NCI-H1092 (cell line): ENCODE measurements around the gene CHMP6.
A peak's percentile ranks its signal among the peaks of the same experiment; 100 is the strongest.
"Not testable (repeated sequence)": the region's sequence is repeated elsewhere in the genome, so short reads cannot be mapped to it uniquely, and the experiment has no call there.

ENCODE experiments used
- DNase-seq: peaks from one replicate; lab custom pipeline; 2025; lab: John Stamatoyannopoulos, UW

CHMP6 gene

DNA sequence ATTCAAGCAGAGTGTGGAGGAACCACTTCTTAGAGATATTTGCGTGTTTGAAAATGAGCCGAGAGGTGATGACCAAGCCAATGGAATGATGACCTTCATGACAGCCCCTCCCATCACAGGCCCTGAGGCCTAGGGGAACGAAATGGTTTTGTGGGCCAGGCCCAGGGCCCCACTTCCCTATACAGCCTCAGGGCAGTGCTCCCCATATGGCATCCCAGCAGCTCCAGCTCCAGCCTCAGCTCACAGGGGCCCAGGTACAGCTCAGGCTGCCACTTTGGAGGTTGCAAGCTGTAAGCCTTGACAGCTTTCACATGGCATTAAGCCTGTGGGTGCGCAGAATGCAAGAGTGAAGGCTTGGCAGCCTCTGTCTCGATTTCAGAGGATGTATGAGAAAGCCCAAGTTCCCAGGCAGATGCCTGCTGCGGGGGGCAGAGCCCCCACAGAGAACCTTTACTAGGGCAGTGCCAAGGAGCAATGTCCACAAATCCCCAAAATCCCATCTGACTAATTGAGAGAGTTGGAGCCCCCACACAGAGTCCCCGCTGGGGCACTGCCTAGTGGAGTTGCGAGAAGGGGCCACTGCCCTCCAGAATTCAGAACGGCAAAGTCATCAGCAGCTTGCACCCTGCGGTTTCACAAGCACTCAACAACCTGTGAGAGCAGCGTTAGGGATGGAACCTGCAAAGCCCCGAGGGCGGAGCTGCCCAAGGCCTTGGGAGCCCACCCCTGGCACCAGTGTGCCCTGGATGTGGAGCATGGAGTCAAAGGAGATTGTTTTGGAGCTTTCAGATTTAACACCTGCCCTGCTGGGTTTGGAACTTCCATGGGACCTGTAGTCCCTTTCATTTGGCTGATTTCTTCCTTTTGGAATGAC lies 21.2 kb downstream of the CHMP6 start:
- DNase-seq: no peak

DNA sequence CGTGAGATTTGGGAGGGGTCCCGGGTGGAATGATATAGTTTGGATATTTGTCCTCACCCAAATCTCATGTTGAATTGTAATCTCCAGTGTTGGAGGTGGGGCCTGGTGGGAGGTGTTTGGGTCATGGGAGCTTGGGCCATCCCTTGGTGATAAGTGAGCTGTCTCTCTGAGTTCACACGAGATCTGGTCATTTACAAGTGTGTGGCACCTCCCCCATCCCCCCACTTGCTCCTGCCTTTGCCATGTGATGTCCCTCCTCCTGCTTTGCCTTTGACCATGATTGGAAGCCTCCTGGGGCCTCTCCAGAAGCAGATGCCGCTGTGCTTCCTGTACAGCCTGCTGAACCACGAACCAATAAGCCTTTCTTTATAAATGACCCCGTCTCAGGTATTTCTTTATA lies 22.0 kb downstream of the CHMP6 start:
- no peak for DNase-seq

DNA sequence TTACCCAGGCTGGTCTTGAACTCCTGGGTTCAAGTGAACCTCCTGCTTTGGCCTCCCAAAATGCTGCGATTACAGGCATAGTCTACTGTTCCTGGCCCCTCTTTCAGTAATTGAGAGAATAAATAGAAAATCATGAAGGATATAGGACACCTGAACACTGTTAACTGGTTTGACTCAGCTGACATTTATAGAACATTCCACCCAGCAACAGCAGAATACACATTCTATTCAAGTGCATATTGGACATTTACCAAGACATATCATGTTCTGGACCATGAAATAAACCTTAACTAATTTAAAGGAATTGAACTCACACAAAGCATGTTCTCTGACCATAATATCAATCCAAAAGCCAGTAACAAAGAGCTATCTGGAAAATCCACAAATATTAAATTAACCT lies 23.5 kb downstream of the CHMP6 start:
- DNase-seq: no peak

DNA sequence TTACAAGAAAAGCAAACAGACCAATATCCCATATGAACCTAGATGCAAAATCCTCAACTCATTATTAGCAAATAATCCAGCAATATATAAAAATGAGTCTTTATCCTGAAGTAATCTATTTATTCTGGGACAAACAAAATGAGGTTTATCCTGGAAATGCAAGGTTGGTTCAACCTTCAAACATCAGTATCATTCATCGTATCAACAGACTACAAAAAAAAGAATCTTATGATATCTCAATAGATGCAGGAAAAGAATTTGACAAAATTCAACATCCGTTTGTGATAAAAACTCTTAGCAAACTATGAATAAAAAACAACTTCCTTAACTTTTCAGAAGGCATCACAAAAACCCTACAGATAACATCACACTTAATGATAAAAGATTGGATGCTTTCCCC lies 24.9 kb downstream of the CHMP6 start:
- DNase-seq: no peak

DNA sequence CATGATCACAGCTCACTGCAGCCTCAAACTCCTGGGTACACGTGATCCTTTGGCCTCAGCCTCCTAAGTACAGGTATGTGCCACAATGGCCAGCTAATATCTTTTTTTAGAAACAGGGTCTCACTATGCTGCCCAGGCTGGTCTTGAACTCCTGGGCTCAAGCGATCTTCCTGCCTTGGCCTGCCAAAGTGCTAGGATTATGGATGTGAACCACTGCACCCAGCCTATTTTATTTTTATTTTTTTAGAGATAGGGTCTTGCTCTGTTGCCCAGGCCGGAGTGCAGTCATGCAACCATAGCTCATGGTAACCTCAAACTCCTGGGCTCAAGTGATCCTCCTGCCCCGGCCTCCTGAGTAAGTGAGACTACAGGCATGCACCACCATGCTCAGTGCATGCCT lies 25.7 kb downstream of the CHMP6 start:
- DNase-seq: not testable (repeated sequence)

DNA sequence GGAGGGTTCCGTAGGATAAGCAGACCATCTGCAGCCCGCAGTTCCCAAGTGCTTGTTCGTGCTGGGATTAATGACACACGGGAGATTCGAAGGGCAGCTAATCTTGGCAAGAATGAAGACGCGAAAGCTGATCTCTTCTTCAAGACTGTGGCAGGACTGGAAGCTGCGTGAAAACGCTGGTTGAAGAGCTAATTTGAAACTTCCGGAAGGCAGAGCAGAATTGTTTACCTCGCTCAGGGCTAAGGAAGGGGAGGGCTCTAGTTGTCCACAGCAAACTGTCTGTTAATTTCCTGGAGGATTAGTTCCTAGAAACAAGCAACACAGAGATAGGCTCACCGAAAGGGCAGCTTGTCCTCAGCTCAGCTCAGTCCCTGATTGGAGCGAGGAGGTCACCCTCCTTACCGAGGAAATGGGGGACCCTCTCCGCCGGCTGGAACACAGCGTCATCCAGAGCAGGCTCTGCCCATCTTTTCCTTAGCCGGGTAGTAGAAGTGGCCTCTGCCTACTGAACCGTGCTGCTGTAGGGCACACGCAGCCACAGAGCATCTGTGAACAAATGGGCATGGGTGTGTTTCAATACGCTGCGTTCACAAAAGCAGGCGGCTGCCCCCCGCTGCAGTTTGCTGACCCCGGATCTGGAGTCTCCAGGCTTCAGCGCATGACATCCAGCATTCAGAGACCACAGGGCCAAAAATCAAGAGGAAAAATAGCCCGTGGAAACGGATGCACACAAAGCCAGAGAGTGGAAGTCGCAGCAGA lies 26.6 kb downstream of the CHMP6 start:
- peak; percentile 66 for DNase-seq

DNA sequence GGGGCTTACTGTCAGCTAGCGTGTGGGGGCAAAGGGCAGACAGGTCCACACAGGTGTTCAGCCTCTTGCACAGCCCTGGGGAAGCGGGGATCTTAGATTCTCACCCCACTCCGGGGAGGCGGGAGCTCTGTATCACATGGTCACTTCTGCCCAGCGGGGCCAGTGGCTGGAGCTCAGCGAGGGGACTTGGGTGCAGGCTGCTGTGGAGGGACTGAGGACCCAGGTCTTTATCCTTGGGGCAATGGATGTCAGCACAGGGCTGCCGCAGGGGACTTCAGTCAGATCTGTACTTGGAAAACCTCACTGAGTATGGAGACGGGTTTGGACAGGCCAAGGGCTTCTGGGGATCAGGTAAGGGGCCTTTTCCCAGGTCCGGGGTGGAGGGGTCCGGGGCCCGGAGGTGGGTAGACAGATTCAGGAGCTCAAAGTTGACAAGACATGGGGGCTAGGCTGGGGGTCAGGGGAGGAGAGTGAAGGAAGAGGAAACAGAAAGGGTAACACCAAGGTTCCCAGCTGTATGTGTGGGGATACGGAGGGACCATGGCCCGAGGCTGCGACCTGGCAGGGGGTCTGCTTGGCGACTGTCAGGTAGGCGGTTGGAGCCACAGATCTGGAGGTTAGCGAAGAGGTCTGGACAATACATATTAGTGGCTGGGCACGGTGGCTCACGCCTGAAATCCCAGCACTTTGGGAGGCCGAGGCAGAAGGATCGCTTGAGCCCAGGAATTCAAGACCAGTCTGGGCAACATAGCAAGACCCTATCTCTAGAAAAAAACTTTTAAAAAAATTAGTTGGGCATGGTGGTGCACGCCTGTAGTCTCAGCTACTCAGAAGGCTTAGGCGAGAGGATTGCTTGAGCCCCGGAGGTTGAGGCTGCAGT lies 28.2 kb downstream of the CHMP6 start:
- no peak for DNase-seq

DNA sequence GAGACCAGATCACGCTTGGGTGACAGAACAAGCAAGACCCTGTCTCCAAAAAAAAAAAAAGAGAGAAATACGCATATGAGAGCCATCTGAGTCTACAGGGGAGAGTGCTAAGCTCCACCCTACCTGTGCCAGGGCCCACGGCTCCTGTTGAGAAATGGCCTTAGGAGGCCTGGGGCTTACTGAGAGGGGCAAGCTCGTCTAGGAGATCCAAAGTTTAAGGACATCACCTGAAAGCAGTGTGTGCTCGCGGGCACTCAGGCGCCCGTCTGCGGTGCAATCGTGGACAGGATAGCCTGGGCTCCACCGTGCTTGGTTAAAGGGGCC lies 28.8 kb downstream of the CHMP6 start:
- DNase-seq: no peak

DNA sequence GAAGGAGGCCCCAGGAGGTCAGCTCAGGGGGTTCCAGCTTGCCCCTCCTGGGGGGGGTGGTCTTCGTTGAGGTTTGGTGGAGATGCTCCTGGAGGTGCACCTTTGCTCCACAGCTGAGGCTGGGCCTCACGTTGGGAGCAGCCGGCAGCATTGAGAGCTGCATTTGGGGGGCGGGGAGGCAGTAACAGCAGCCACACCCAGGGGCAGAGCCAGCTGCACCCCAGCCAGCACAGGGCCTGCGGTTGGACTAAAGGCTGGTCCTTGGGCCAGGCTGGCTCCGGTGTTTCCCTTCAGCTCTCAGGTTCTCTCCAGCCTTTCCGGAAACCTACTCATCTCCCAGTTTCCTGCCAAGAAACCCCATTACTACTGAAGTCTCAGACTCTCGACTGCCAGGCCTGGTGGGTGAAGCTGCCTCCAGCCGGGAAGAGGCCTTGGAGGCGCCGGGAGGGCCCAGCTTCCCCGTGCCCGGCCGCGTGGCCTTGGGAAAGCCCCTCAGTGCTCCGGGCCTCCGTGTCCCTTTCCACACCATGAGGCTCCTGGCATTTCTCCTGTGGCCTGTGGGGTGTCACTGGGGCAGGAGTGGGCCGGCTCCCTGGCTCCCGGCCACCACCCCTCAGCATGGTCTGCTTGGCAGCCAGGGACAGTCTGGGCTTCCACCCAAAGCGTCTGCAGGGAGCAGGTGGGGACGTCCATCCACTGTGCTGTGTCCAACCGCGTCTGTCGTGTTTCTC lies 29.3 kb downstream of the CHMP6 start:
- peak; percentile 76 for DNase-seq

DNA sequence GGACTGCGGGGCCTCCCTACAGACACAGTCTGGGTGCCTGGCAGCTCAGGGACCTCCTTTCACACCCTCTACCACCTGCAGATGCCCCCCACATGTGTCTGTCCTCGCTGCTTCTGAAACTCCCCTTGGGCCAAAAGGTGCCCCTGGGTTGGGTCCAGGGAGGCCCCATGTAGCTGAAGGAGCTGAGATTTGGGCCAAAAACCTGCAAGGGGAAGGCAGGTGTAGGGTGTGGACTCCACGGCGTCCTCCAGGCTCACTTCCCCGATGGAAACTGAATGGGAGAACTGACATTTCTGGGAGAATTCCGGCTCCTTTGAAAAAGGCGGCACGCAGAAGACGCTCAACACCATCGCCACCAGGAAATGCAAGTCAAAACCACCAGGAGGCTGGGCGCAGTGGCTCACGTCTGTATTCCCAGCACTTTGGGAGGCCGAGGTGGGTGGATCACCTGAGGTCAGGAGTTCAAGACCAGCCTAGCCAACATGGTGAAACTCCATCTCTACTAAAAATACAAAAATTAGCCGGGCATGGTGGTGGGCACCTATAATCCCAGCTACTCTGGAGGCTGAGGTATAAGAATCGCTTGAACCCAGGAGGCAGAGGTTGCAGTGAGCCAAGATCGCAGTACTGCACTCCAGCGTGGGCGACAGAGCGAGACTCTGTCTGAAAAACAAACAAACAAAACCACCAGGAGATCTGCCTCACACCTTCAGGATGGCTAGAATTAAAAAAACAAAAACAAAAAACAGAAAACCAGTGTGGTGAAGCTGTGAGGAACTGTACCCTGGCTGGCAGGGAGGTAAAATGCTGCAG lies 30.1 kb downstream of the CHMP6 start:
- DNase-seq: no peak

DNA sequence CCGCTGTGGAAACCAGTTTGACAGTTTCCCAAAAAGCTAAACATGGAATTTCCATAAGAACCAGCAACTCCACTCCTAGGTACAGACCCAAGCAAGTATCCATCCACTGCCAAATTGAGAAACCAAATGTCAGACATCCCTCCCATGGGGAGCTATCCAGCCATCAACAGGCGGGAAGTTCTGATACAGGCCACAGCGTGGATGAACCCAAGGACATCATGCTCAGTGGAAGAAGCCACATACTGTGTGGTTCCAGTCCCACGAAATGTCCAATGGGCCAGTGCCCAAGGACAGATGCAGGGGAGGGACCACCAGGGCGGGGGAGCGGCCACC lies 30.7 kb downstream of the CHMP6 start:
- DNase-seq: no peak

DNA sequence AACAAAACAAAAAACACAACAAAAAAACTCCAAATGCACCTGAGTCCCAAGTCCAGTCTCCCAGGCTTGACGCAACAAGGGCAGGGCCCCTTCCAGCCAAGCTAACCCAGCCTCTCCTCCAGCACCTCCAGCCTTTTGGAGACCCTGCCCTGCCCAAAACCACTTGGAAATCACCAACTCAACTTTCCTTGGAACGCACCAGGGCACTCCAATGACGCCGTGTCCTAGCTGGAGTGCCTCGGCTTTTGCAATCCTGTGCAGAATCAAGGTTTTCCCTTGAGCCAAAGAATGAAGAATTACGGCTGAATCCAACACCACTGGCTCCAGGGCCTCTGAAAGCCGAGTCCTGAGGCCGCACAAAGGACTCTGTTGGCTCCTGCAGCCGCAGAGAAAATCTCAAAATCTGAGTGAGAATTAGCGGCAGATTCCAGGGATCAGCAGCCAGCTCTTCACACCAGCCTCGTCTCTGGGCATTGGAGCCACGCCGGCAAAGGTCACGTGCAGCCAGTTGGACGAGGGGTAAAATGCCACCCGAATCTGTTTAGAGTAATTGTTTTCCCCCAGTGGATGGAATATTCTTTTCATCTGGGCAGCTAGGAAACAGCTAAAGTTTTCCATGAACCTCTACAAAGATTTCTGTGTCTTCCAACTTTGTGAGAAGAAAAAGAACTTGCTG lies 33.6 kb downstream of the CHMP6 start:
- DNase-seq: no peak

DNA sequence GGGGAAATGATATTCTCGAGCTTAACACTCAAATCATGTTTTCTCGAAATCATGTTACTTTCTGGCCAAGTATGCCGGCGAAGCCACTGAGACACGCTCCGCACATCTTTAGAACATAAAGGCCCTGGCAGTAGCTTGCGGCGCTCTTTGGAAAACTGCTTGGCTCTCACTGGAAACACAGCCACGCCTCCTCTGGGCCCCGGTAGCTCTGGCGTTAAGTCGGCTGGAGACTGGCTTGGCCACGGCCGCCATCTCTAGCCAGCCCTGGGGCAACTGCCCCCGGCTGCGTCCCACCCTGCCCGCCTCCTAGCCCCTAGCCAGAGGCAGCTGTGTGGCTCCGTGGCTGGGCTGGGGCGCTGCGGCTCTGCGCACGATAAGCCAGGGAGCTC lies 34.1 kb downstream of the CHMP6 start:
- DNase-seq: no peak

DNA sequence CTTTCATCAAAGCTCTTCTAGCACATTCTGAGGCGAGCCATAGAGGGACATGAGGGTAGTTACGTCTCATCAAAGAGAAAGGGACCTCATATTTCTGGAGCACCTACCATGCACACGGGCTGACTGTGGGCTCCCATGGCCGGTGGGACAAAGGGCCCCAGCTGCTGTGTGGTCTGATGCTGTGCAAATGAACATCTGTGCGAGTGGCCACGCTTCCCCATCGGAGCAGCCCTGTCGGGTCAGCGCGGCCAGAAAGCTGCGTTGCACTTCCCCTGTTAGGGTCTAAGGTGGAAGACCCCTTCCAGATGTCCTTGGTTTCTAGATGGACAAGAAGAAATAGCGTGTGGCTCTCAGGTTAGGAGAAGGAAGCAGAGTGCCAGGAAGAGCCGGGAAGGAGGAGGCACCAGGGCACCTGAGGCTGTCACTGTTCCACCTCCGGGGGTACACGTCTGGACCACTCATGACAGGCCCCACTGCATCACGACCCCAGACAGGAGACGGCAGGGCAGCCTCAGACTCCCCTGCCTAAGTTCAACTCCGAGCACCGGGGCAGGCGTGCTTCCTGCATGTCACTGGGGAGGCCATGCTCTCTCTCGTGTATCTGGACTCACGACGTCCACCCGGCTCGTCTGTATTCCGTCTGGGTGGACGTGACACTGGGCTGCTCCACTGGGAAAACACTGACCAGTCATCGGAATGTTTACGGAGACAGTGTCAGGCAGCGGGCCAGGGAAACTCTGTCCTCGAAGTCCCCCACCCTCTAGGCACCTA lies 34.8 kb downstream of the CHMP6 start:
- no peak for DNase-seq

DNA sequence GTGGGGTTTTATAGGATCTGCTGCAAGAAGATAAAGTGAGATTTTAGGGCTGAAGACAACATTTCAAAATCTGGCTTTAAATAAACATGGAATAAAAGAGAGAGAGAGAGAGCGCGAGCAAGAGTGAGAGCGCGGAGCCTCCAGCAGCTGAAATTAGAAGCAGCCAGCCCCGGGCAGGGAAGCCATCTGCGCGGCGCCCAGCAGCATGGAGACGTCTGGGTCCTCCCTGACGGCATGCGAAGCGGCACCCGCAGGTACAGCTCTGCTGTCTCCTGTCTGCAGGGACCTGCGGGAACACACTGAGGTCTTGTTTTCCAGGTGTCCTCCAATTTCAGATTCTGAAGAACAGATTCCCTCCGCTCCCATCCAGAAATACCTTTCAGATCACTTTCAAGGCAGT lies 35.4 kb downstream of the CHMP6 start:
- DNase-seq: no peak

DNA sequence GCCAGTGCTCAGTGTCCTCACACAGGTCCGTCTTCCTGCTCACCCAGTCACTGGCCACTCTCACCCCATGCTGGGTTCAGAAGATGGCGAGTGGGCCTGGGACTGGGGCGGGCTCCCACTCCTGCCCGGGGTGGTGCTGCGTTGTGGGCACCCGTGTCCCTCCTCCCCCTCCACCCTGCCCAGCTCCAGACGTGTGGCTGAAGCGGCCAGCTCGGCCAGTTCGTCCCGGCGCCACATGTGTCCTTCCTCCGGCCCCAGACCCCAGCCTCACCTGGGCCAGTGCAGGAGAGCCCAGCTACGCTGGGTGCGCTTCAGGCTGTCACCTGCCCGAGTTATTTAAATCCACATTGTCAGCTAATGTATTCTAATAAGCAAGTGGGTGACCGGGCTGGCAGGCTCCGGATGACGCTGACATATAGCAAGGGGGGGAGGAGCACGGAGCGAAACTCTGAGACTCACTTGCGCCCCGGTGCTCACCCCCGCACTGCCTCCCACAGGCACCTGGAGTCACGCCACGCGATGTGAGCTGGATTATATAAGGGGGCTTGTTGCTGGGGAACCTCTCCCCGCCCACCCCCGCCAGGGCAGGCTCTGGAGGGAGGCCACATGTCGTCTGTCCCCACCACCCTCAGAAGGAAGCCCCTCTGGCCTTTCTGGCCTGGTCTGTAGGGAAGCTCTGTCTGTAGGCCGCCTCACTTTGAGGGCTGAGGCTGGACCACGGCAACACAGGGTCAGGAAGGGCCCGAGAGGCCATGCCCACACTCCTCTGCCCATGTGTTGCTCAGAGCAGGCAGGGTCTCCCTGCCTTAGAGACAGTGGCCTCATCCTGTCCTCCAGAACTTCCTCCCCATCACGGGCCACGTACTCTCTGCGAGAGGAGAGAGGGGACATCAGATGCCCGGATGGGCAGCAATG lies 36.2 kb downstream of the CHMP6 start:
- no peak for DNase-seq

DNA sequence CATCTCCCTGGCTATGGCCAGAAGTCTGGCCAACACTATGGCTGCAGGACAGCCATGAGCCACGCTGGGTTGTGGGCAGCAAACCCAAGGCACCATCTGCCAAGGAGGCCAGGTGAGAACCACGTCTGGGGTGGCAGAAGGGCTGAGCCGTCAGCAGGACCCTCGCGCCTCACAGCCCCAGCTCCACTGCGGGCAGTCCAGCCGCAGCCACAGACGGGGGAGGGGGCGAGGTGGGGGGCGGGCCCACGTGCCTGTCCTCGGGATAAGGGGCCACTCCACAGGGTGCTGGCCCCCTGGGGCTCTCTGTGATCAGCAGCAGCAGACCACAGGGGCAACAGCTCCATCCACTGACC lies 36.8 kb downstream of the CHMP6 start:
- DNase-seq: no peak

DNA sequence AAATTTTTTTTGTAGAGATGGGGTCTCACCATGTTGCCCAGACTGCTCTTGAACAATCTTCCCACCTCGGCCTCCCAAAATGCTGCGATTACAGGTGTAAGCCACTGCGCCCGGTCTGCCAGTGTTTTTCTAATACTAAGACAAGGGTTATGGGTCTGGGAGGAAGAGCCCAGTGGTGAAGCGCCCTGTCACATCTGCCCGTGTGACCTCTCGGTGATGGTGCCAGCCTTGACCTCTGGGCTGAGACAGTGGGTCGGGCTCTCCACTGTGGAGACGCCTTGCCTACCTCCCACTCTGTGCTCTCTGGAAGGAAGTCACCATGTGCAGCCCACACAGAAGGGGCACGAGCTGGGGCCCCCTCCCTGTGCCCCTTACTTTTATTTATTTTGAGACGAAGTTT lies 38.2 kb downstream of the CHMP6 start:
- DNase-seq: no peak

DNA sequence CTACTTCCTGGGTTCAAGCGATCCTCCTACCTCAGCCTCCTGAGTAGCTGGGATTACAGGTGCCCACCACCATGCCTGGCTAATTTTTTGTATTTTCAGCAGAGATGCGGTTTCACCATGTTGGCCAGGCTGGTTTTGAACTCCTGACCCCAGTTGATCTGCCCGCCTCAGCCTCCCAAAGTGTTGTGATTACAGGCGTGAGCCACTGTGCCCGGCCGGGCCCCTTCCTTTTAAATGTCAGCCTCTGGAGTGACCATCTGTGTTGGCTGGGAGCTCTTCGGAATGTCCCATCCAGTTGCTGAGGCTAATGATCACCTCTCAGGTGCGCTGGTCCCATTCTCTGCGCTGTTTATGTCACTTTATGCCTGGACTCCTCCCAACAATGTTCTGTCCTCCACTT lies 38.7 kb downstream of the CHMP6 start:
- DNase-seq: not testable (repeated sequence)
